AG09309 (cell line): Measurements from ENCODE around the gene C6orf15.

Experiments
- DNase-seq: peaks from one replicate; pipeline ENCODE4 v3.0.0-alpha.2; 2010; ENCODE audit warnings: low read depth
- H3K4me3 ChIP-seq: 2 replicates; pipeline ENCODE4 v1.5.1; 2011; ENCODE audit warnings: mild to moderate bottlenecking, low read depth, low read length, moderate library complexity; ENCODE audit not compliant: control insufficient read depth
- CTCF ChIP-seq: IDR thresholded peaks from 2 replicates; pipeline ENCODE4 v1.5.1; 2011; ENCODE audit warnings: mild to moderate bottlenecking, low read depth, low read length, inconsistent platforms; ENCODE audit not compliant: insufficient read depth, control insufficient read depth; ENCODE audit errors: missing control alignments

The C6orf15 gene

DNA sequence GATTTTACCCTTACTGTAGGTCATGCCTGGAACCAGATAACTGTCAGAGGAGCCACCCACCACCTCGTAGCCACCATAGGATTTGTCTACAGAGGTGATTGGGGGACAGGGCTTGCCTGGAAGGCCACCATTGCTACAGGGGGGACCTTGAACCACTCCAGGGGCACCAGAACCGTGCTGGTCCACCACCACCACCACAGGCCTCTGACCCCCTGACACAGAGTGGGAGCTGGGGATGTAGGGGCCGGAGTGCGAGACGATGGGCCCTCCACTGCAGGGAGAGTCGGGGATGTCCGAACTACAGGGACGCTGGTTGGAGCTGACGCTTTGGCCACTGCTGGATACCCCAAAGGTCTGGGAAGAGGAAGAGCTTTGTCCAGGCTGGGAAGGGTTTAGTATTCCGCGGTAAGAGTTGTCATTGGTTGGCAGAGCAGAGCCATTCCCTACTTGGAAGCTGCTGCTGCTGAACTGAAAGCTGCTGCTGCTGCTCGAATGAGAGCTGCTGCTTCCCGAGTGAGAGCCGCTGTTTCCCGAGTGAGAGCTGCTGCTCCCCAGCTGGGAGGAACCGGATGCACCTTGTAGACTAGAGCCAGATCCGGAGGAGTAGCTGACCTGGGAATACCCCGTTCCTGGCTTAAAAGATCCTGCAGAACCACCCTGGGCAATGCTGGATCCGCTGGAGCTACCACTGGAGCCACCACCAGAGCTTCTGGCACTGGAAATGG, 4.4 kb upstream of the C6orf15 start:
- no peak for DNase-seq
- no peak for TF ChIP-seq CTCF
- no peak overlapping the region for H3K4me3 ChIP-seq

DNA sequence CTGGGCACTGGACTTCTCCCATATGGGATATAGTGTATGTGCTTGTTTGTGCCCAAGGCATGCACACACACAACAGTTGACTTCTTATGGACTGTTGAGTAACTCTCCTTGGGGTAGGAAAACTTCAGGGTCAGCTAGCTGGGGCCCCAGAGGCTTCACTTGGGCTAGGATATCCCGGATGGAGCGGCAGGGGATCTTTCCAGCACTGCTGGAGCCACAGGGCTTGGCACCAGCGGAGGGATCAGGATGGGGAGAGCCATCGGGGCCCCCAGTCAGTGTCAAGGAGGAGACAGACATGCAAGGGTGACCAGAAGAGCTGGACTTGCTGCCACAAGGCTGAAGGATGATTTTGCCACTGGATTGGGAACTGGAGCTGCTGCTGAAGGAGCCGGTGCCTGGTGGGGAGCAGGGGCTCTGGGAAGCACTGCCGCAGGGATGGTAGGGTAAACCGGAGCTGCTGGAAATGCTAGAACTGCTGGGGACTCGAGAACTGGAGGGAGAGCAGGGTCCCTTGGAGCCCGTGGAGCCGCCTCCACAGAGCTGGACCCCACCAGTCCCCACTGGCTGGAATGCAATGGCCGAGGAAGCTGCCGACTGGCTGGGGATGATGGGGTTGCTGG, 3.7 kb upstream of the C6orf15 start:
- no peak for TF ChIP-seq CTCF
- no peak for DNase-seq
- H3K4me3 ChIP-seq = no peak overlapping the region

DNA sequence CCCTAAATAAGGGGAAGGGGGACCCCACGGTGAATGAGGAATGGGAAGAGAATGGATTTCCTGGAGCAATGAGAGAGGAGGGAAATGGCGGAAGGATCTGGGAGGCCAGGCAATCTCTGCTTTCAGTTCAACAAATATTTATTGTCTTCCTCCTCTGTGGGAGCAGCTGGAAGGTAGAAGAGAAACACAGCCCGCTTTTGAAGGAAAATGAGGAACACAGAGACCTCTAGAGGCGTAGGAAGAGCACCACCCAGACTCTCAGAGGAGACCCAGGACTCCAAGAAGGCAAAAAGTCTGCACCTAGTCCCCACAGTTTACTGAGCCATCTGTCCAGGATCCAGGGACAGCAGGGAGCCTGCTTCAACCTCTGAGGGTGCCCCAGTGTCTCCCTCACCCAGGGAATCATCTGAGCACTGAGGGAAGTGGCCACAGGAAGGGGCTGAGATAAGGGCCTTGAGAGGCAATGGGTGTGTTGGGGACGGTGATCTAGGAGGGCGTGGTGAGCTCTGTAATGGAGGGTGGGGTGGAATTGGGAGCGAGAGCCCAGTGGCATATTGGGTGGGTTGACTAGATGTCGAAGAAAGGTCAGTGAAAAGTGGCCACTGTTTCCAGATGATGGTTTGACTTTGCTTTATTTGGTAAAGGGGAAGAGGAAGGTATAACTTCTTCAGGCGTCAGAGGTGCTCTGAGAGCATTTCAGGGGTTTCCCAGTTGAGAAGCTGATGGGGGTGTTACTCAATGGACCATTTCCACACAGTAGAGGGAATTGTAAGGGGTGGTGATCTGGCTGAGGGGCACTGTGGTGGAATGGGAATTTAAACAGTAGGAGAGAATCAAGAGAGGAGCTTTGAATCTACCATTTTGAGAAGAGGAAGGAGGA, 2.8 kb upstream of the C6orf15 start:
- H3K4me3 ChIP-seq = no peak overlapping the region
- peak; percentile 7 for TF ChIP-seq CTCF
- no peak for DNase-seq

- no peak for TF ChIP-seq CTCF
- peak within 1 kb of the TSS; percentile 4; the same call in 1 of the 2 replicates for H3K4me3 ChIP-seq
- DNase-seq = peak; percentile 82
Measured at GRCh38 chr6:31114541-31114878, 2.1 kb upstream of the C6orf15 start, which contains the start of gene PSORS1C1. TSS of gene PSORS1C1 (plus strand) at chr6:31114800. CDS start at chr6:31129633, 14,833 bp downstream.

- DNase-seq = peak; percentile 88
- peak; percentile 27 for TF ChIP-seq CTCF
- peak overlapping the region; percentile 4; the same call in 1 of the 2 replicates for H3K4me3 ChIP-seq
Measured at GRCh38 chr6:31113861-31114540, 1.6 kb upstream of the C6orf15 start.

GRCh38 chr6:31111712-31112111, 663 bp downstream of the C6orf15 start:
- no peak for DNase-seq
- H3K4me3 ChIP-seq = no peak overlapping the region
- TF ChIP-seq CTCF = no peak
